Posterior vena cava (tissue), 2 donors: ENCODE data around the gene GLIPR1L2. TPM values are rescaled to one million over a fixed set of nuclear protein-coding genes. Genes with fewer than 3 reads are reported as not detected.
"Not testable (repeated sequence)": the region's sequence is repeated elsewhere in the genome, so short reads cannot be mapped to it uniquely, and the experiment has no call there.

Experiments used
- DNase-seq: peaks from one replicate; pipeline ENCODE4 v3.0.0-alpha.2; 2020; ENCODE audit warnings: low spot score
- intact Hi-C, 2 donors: fragments of 100-400 bp; cut with DNase I; formaldehyde crosslinking; loops; one replicate each; pipeline versions ENCODE4 v1.14.1 to v1.14.2; 2022 to 2023
- long read RNA-seq, 2 donors: library from polyadenylated mRNA; unstranded; transcript quantifications; one replicate each; pipeline ENCODE4 v2.0.0, GENCODE V29; 2020 to 2021
- total RNA-seq, 2 donors: library from RNA; stranded (reverse); fragmentation: NEBNext Ultra II Directional; extraction: Animal tissue kit (Norgen Biotek cat#: 25700); gene quantifications; one replicate each; pipeline ENCODE4 v1.2.1, GENCODE V29; 2021
- donor health status: DM: yes; HTN: yes; CAD: no.
- donor health status: DM: yes; HTN: yes; CAD: no.

GLIPR1L2 gene
- total RNA-seq = under 1 TPM; 0.38 to 0.65 TPM
- long read RNA-seq, donor 1 = 0 reads
- long read RNA-seq, donor 2, partial matches to known transcripts = 0 of 3 reads
- long read RNA-seq, donor 2, other reads (novel, unspliced or antisense) = 0 of 3 reads

- intact Hi-C loops = loop anchor here in 1 of 2 donors (10.0 kb wide), 1 partner anchor 94 kb away; the partner anchor contains the start of gene GLIPR1
- DNase-seq = peak; percentile 98
Observed at GRCh38 chr12:75390899-75391538, at the start of gene GLIPR1L2. GLIPR1L2 (plus strand) TSS chr12:75391089; CDS start chr12:75391117, 28 bp downstream.

GRCh38 chr12:75341873-75342272 is 49.0 kb upstream of the GLIPR1L2 start:
- no peak for DNase-seq
- intact Hi-C loops = no loop called here

- DNase-seq = no peak
- intact Hi-C loops = no loop called here
Observed at GRCh38 chr12:75345531-75345930, 45.4 kb upstream of the GLIPR1L2 start.

- intact Hi-C loops, DNase-seq: not testable (repeated sequence)
Observed at GRCh38 chr12:75346215-75346614, 44.7 kb upstream of the GLIPR1L2 start.

- no peak for DNase-seq
- intact Hi-C loops = loop anchor here in 1 of 2 donors (1.0 kb wide), 1 partner anchor 29 kb away; no protein-coding TSS in a partner anchor
Observed at GRCh38 chr12:75349946-75350345, 40.9 kb upstream of the GLIPR1L2 start.

- DNase-seq = no peak
- intact Hi-C loops = no loop called here
Observed at GRCh38 chr12:75350413-75350812, 40.5 kb upstream of the GLIPR1L2 start.

GRCh38 chr12:75354011-75354410 is 36.9 kb upstream of the GLIPR1L2 start:
- intact Hi-C loops = no loop called here
- no peak for DNase-seq

GRCh38 chr12:75360920-75361319 is 30.0 kb upstream of the GLIPR1L2 start:
- no peak for DNase-seq
- intact Hi-C loops = no loop called here

GRCh38 chr12:75361408-75361807 is 29.5 kb upstream of the GLIPR1L2 start:
- intact Hi-C loops = no loop called here

GRCh38 chr12:75364919-75365318 is 26.0 kb upstream of the GLIPR1L2 start:
- intact Hi-C loops = no loop called here
- DNase-seq = no peak

More at GRCh38 chr12:75361408-75361807, 29.5 kb upstream of the GLIPR1L2 start:
- no peak for DNase-seq

- intact Hi-C loops = no loop called here
- DNase-seq = no peak
Observed at GRCh38 chr12:75366629-75367028, 24.3 kb upstream of the GLIPR1L2 start.

GRCh38 chr12:75374971-75375370 is 15.9 kb upstream of the GLIPR1L2 start:
- DNase-seq = no peak
- intact Hi-C loops = no loop called here

- no peak for DNase-seq
- intact Hi-C loops = no loop called here
Observed at GRCh38 chr12:75378354-75378753, 12.5 kb upstream of the GLIPR1L2 start.

- no peak for DNase-seq
- intact Hi-C loops = no loop called here
Observed at GRCh38 chr12:75389061-75389460, 1.8 kb upstream of the GLIPR1L2 start.

GRCh38 chr12:75389706-75390105 is 1.2 kb upstream of the GLIPR1L2 start:
- intact Hi-C loops = loop anchor here in 1 of 2 donors (10.0 kb wide), 1 partner anchor 95 kb away; the partner anchor contains the start of gene GLIPR1
- no peak for DNase-seq

- no peak for DNase-seq
- intact Hi-C loops = loop anchor here in 1 of 2 donors (10.0 kb wide), 1 partner anchor 94 kb away; the partner anchor contains the start of gene GLIPR1
Observed at GRCh38 chr12:75390156-75390898, 562 bp upstream of the GLIPR1L2 start.

- no peak for DNase-seq
- intact Hi-C loops = no loop called here
Observed at GRCh38 chr12:75404231-75404630, 13.3 kb downstream of the GLIPR1L2 start.

- intact Hi-C loops = no loop called here
- no peak for DNase-seq
Observed at GRCh38 chr12:75407683-75408082, 16.8 kb downstream of the GLIPR1L2 start.

- no peak for DNase-seq
- intact Hi-C loops = no loop called here
Observed at GRCh38 chr12:75409830-75410229, 18.9 kb downstream of the GLIPR1L2 start.

GRCh38 chr12:75414671-75415070 is 23.8 kb downstream of the GLIPR1L2 start:
- intact Hi-C loops = no loop called here
- no peak for DNase-seq
